ENCODE data around the gene ACER1.
A peak's percentile ranks its signal among the peaks of the same experiment; 100 is the strongest.
"Not testable (repeated sequence)": the region's sequence is repeated elsewhere in the genome, so short reads cannot be mapped to it uniquely, and the experiment has no call there.

ACER1 gene

GRCh38 chr19:6298413-6298812 lies 35.0 kb downstream of the ACER1 start:
- CTCF ChIA-PET: interaction anchor here (0.6 to 2.9 kb wide), 6 partner anchors 12 to 289 kb away, joined by 3 to 20 read pairs (median 3); no protein-coding TSS in a partner anchor
- Histone ChIP-seq H3K9me3 (ENCODE audit: control extremely low read depth in 1 of 5, control insufficient read depth in 4 of 5, insufficient read depth in 2 of 5, low read depth in 1 of 5, low read length in 4 of 5) (peaks cover 0 to 22% (median 11%) of the 10 kb centered on the region in 5 experiments), H3K27ac (ENCODE audit: insufficient read depth in 1 of 2, low read depth in 1 of 2, low read length in 2 of 2, poor library complexity in 1 of 2, severe bottlenecking in 2 of 2) (no peak overlapping the region), H3K4me1 (ENCODE audit: control extremely low read depth in 1 of 4, control insufficient read depth in 4 of 4, insufficient read depth in 4 of 4, low read length in 3 of 4) (no peaks in the 10 kb centered on the region), H3K36me3 (ENCODE audit: control insufficient read depth in 4 of 4, insufficient read depth in 4 of 4, low read length in 3 of 4) (no peaks in the 10 kb centered on the region), H3K4me3 (ENCODE audit: control insufficient read depth in 1 of 7, extremely low read depth in 1 of 7, insufficient read depth in 4 of 7, low read depth in 2 of 7, low read length in 6 of 7) (no peak overlapping the region), H3K27me3 (replicated peaks in 2 of 5; ENCODE audit: control insufficient read depth in 4 of 5, insufficient read depth in 5 of 5, low read length in 4 of 5) (no peaks in the 10 kb centered on the region)
- DNase-seq: no peak
- 93% methylated on average over 3 of the region's 5 CpGs for WGBS (ENCODE audit: insufficient coverage)
- POLR2A ChIA-PET: no interaction called here

DNA sequence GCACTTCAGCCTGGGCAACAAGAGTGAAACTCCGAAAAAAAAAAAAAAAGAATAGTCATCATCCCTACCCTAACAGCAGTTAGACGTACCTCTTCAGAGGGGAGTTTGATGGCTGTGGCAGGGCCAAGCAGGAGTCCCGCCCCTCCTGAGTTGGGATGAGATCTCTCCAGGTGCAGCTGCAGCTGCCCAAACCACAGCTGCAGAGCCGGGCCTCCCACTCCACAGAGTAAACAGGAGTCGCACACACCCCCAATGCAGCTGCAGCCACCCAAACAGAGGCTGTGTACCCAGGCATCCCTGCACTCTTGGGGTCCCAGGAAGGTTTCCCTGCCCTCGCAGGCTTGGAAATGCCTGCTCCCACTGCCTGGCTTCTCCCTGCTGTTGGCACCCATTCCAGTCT lies 36.2 kb downstream of the ACER1 start:
- no peak overlapping the region for H3K27ac ChIP-seq (ENCODE audit: insufficient read depth in 1 of 2, low read depth in 1 of 2, low read length in 2 of 2, poor library complexity in 1 of 2, severe bottlenecking in 2 of 2)
- DNase-seq: no peak
- ChIA-PET CTCF (interaction anchor here (1.4 to 2.9 kb wide), 2 partner anchors 64 to 79 kb away, joined by 3 to 20 read pairs; no protein-coding TSS in a partner anchor), POLR2A (no interaction called here)
- H3K4me3 ChIP-seq (ENCODE audit: control insufficient read depth in 1 of 7, extremely low read depth in 1 of 7, insufficient read depth in 4 of 7, low read depth in 2 of 7, low read length in 6 of 7): no peak overlapping the region
- peaks cover 0 to 34% (median 22%) of the 10 kb centered on the region in 5 experiments for H3K9me3 ChIP-seq (ENCODE audit: control extremely low read depth in 1 of 5, control insufficient read depth in 4 of 5, insufficient read depth in 2 of 5, low read depth in 1 of 5, low read length in 4 of 5)
- H3K4me1 ChIP-seq (ENCODE audit: control extremely low read depth in 1 of 4, control insufficient read depth in 4 of 4, insufficient read depth in 4 of 4, low read length in 3 of 4): no peaks in the 10 kb centered on the region
- no peaks in the 10 kb centered on the region for H3K27me3 ChIP-seq (replicated peaks in 2 of 5; ENCODE audit: control insufficient read depth in 4 of 5, insufficient read depth in 5 of 5, low read length in 4 of 5)
- WGBS (ENCODE audit: insufficient coverage): 80% methylated on average over 4 of the region's 6 CpGs
- H3K36me3 ChIP-seq (ENCODE audit: control insufficient read depth in 4 of 4, insufficient read depth in 4 of 4, low read length in 3 of 4): no peaks in the 10 kb centered on the region

- Histone ChIP-seq H3K36me3 (ENCODE audit: control insufficient read depth in 4 of 4, insufficient read depth in 4 of 4, low read length in 3 of 4) (no peaks in the 10 kb centered on the region), H3K27me3 (replicated peaks in 2 of 5; ENCODE audit: control insufficient read depth in 4 of 5, insufficient read depth in 5 of 5, low read length in 4 of 5) (no peaks in the 10 kb centered on the region), H3K27ac (ENCODE audit: insufficient read depth in 1 of 2, low read depth in 1 of 2, low read length in 2 of 2, poor library complexity in 1 of 2, severe bottlenecking in 2 of 2) (no peak overlapping the region), H3K4me3 (ENCODE audit: control insufficient read depth in 1 of 7, extremely low read depth in 1 of 7, insufficient read depth in 4 of 7, low read depth in 2 of 7, low read length in 6 of 7) (no peak overlapping the region), H3K4me1 (ENCODE audit: control extremely low read depth in 1 of 4, control insufficient read depth in 4 of 4, insufficient read depth in 4 of 4, low read length in 3 of 4) (no peaks in the 10 kb centered on the region), H3K9me3 (ENCODE audit: control extremely low read depth in 1 of 5, control insufficient read depth in 4 of 5, insufficient read depth in 2 of 5, low read depth in 1 of 5, low read length in 4 of 5) (peaks cover under 1 to 70% (median 48%) of the 10 kb centered on the region in 5 experiments)
- CTCF ChIA-PET: no interaction called here
- peak; percentile 20 to 28 (median 26) for DNase-seq
- 78% methylated on average over 2 of the region's 4 CpGs for WGBS (ENCODE audit: insufficient coverage)
- POLR2A ChIA-PET: no interaction called here
Observed at GRCh38 chr19:6292006-6292405, 41.4 kb downstream of the ACER1 start.

DNA sequence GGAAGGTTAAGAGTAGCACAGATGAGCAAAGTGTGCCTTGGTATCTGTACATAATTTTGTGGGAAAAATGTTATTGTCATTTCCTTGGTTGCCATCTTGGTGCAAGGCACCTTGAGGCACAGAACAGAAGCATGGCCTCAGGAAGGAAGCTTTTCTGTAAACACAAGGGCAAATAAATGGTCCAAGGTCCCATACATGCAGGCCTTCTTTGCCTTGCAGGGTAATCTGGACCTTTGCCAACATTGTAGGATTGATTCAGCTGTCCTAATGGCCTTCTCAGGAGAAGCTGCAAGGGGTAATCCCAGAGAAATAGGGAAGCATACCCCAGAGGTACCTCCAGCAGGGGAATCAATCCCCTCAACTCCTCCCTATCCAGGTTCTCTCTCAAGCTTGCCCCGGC lies 44.7 kb downstream of the ACER1 start:
- Histone ChIP-seq H3K4me1 (ENCODE audit: control extremely low read depth in 1 of 4, control insufficient read depth in 4 of 4, insufficient read depth in 4 of 4, low read length in 3 of 4) (no peaks in the 10 kb centered on the region), H3K27me3 (replicated peaks in 2 of 5; ENCODE audit: control insufficient read depth in 4 of 5, insufficient read depth in 5 of 5, low read length in 4 of 5) (no peaks in the 10 kb centered on the region), H3K9me3 (ENCODE audit: control extremely low read depth in 1 of 5, control insufficient read depth in 4 of 5, insufficient read depth in 2 of 5, low read depth in 1 of 5, low read length in 4 of 5) (peaks cover 1 to 76% (median 61%) of the 10 kb centered on the region in 5 experiments), H3K27ac (ENCODE audit: insufficient read depth in 1 of 2, low read depth in 1 of 2, low read length in 2 of 2, poor library complexity in 1 of 2, severe bottlenecking in 2 of 2) (no peak overlapping the region), H3K36me3 (ENCODE audit: control insufficient read depth in 4 of 4, insufficient read depth in 4 of 4, low read length in 3 of 4) (no peaks in the 10 kb centered on the region), H3K4me3 (ENCODE audit: control insufficient read depth in 1 of 7, extremely low read depth in 1 of 7, insufficient read depth in 4 of 7, low read depth in 2 of 7, low read length in 6 of 7) (no peak overlapping the region)
- POLR2A ChIA-PET: no interaction called here
- no peak for DNase-seq
- CTCF ChIA-PET: interaction anchor here (1.2 kb wide), 1 partner anchor 11 kb away, joined by 3 read pairs; no protein-coding TSS in a partner anchor
- no CpG with 5 or more reads among the region's 1 CpG for WGBS (ENCODE audit: insufficient coverage)

- ChIA-PET CTCF (interaction anchor here (0.7 to 1.3 kb wide), 6 partner anchors 8 to 162 kb away, joined by 3 to 5 read pairs (median 3); no protein-coding TSS in a partner anchor), POLR2A (no interaction called here)
- no peaks in the 10 kb centered on the region for H3K27me3 ChIP-seq (replicated peaks in 2 of 5; ENCODE audit: control insufficient read depth in 4 of 5, insufficient read depth in 5 of 5, low read length in 4 of 5)
- peak in 2 of 3 donors; percentile 42 to 50 for DNase-seq
- no peak overlapping the region for H3K4me3 ChIP-seq (ENCODE audit: control insufficient read depth in 1 of 7, extremely low read depth in 1 of 7, insufficient read depth in 4 of 7, low read depth in 2 of 7, low read length in 6 of 7)
- 100% methylated on average over 2 of the region's 6 CpGs for WGBS (ENCODE audit: insufficient coverage)
- no peak overlapping the region for H3K27ac ChIP-seq (ENCODE audit: insufficient read depth in 1 of 2, low read depth in 1 of 2, low read length in 2 of 2, poor library complexity in 1 of 2, severe bottlenecking in 2 of 2)
- no peaks in the 10 kb centered on the region for H3K4me1 ChIP-seq (ENCODE audit: control extremely low read depth in 1 of 4, control insufficient read depth in 4 of 4, insufficient read depth in 4 of 4, low read length in 3 of 4)
- H3K36me3 ChIP-seq (ENCODE audit: control insufficient read depth in 4 of 4, insufficient read depth in 4 of 4, low read length in 3 of 4): no peaks in the 10 kb centered on the region
- H3K9me3 ChIP-seq (ENCODE audit: control extremely low read depth in 1 of 5, control insufficient read depth in 4 of 5, insufficient read depth in 2 of 5, low read depth in 1 of 5, low read length in 4 of 5): peaks cover 1 to 63% (median 48%) of the 10 kb centered on the region in 5 experiments
Observed at GRCh38 chr19:6287269-6287885, 46.0 kb downstream of the ACER1 start.

- H3K9me3 ChIP-seq (ENCODE audit: control extremely low read depth in 1 of 5, control insufficient read depth in 4 of 5, insufficient read depth in 2 of 5, low read depth in 1 of 5, low read length in 4 of 5): peaks cover 1 to 56% (median 41%) of the 10 kb centered on the region in 5 experiments
- H3K27ac ChIP-seq (ENCODE audit: insufficient read depth in 1 of 2, low read depth in 1 of 2, low read length in 2 of 2, poor library complexity in 1 of 2, severe bottlenecking in 2 of 2): no peak overlapping the region
- WGBS (ENCODE audit: insufficient coverage): 97% methylated on average over 3 of the region's 4 CpGs
- no peak overlapping the region for H3K4me3 ChIP-seq (ENCODE audit: control insufficient read depth in 1 of 7, extremely low read depth in 1 of 7, insufficient read depth in 4 of 7, low read depth in 2 of 7, low read length in 6 of 7)
- no peaks in the 10 kb centered on the region for H3K36me3 ChIP-seq (ENCODE audit: control insufficient read depth in 4 of 4, insufficient read depth in 4 of 4, low read length in 3 of 4)
- peak in 1 of 3 donors; percentile 11 for DNase-seq
- ChIA-PET POLR2A (no interaction called here), CTCF (interaction anchor here (0.6 to 1.3 kb wide), 8 partner anchors 9 to 161 kb away, joined by 3 to 5 read pairs (median 3); no protein-coding TSS in a partner anchor)
- no peaks in the 10 kb centered on the region for H3K4me1 ChIP-seq (ENCODE audit: control extremely low read depth in 1 of 4, control insufficient read depth in 4 of 4, insufficient read depth in 4 of 4, low read length in 3 of 4)
- H3K27me3 ChIP-seq (replicated peaks in 2 of 5; ENCODE audit: control insufficient read depth in 4 of 5, insufficient read depth in 5 of 5, low read length in 4 of 5): no peaks in the 10 kb centered on the region
Observed at GRCh38 chr19:6286676-6287075, 46.7 kb downstream of the ACER1 start.

GRCh38 chr19:6282393-6282792 lies 51.0 kb downstream of the ACER1 start:
- WGBS (ENCODE audit: insufficient coverage): no CpG with 5 or more reads among the region's 6 CpGs
- H3K27ac ChIP-seq (ENCODE audit: insufficient read depth in 1 of 2, low read depth in 1 of 2, low read length in 2 of 2, poor library complexity in 1 of 2, severe bottlenecking in 2 of 2); H3K4me3 ChIP-seq (ENCODE audit: control insufficient read depth in 1 of 7, extremely low read depth in 1 of 7, insufficient read depth in 4 of 7, low read depth in 2 of 7, low read length in 6 of 7); DNase-seq; H3K27me3 ChIP-seq (replicated peaks in 2 of 5; ENCODE audit: control insufficient read depth in 4 of 5, insufficient read depth in 5 of 5, low read length in 4 of 5); H3K36me3 ChIP-seq (ENCODE audit: control insufficient read depth in 4 of 4, insufficient read depth in 4 of 4, low read length in 3 of 4): not testable (repeated sequence)
- Histone ChIP-seq H3K4me1 (ENCODE audit: control extremely low read depth in 1 of 4, control insufficient read depth in 4 of 4, insufficient read depth in 4 of 4, low read length in 3 of 4) (peaks cover 0 to 18% (median 17%) of the 10 kb centered on the region in 4 experiments), H3K9me3 (ENCODE audit: control extremely low read depth in 1 of 5, control insufficient read depth in 4 of 5, insufficient read depth in 2 of 5, low read depth in 1 of 5, low read length in 4 of 5) (peaks cover 1 to 21% (median 17%) of the 10 kb centered on the region in 5 experiments)
- ChIA-PET CTCF (interaction anchor here (1.5 kb wide), 1 partner anchor 44 kb away, joined by 3 read pairs; no protein-coding TSS in a partner anchor), POLR2A (interaction anchor here (0.7 kb wide), 1 partner anchor 82 kb away, joined by 3 read pairs; no protein-coding TSS in a partner anchor)
